HEK293T (cell line): ENCODE results near the gene OST4.

Experiments used
- ARNT ChIP-seq: fragments of 450-650 bp; IDR thresholded peaks from 2 replicates; pipeline ENCODE4 v1.6.1; 2017; ENCODE audit warnings: mild to moderate bottlenecking
- BHLHE40 ChIP-seq: fragments of 450-650 bp; IDR thresholded peaks from 2 replicates; pipeline ENCODE4 v1.6.1; 2016; ENCODE audit warnings: mild to moderate bottlenecking, moderate library complexity, borderline replicate concordance
- CTBP1 ChIP-seq: fragments of 450-650 bp; IDR thresholded peaks from 2 replicates; pipeline ENCODE4 v1.6.1; 2016; ENCODE audit warnings: borderline replicate concordance
- ELF4 ChIP-seq: fragments of 450-650 bp; IDR thresholded peaks from 2 replicates; pipeline ENCODE4 v1.6.1; 2017; ENCODE audit warnings: antibody characterized with exemption
- FOXA1 ChIP-seq: fragments of 450-650 bp; IDR thresholded peaks from 2 replicates; pipeline ENCODE4 v1.6.1; 2016; ENCODE audit warnings: mild to moderate bottlenecking
- FOXK2 ChIP-seq: fragments of 450-650 bp; IDR thresholded peaks from 2 replicates; pipeline ENCODE4 v1.6.1; 2016; ENCODE audit warnings: mild to moderate bottlenecking
- FOXM1 ChIP-seq: fragments of 450-650 bp; IDR thresholded peaks from 2 replicates; pipeline ENCODE4 v1.6.1; 2017; ENCODE audit warnings: mild to moderate bottlenecking, borderline replicate concordance
- L3MBTL2 ChIP-seq: fragments of 450-650 bp; conservative IDR thresholded peaks from 2 replicates; pipeline ENCODE4 v1.6.1; 2016; ENCODE audit warnings: mild to moderate bottlenecking
- LEF1 ChIP-seq: fragments of 450-650 bp; IDR thresholded peaks from 2 replicates; pipeline ENCODE4 v1.6.1; 2017; ENCODE audit warnings: mild to moderate bottlenecking, borderline replicate concordance
- NFRKB ChIP-seq: fragments of 450-650 bp; IDR thresholded peaks from 2 replicates; pipeline ENCODE4 v1.6.1; 2016; ENCODE audit warnings: mild to moderate bottlenecking, moderate library complexity
- SP1 ChIP-seq: fragments of 450-650 bp; IDR thresholded peaks from 2 replicates; pipeline ENCODE4 v1.6.1; 2017
- SUZ12 ChIP-seq: fragments of 450-650 bp; IDR thresholded peaks from 2 replicates; pipeline ENCODE4 v1.6.1; 2016; ENCODE audit warnings: mild to moderate bottlenecking

- TF ChIP-seq FOXK2 (no peak), L3MBTL2 (no peak), SUZ12 (no peak), FOXA1 (no peak), BHLHE40 (no peak), SP1 (no peak), NFRKB (no peak), CTBP1 (no peak), FOXM1 (no peak), ELF4 (no peak), ARNT (no peak), LEF1 (no peak)
Measured at GRCh38 chr2:27092696-27093429, 21.4 kb upstream of the OST4 start.
